ENCODE measurements around the gene AAK1. TPM values are rescaled to one million over a fixed set of nuclear protein-coding genes. Genes with fewer than 3 reads are reported as not detected.

The AAK1 gene
- total RNA-seq, 1 experiment from 2014 or later = 75.8 TPM

DNA sequence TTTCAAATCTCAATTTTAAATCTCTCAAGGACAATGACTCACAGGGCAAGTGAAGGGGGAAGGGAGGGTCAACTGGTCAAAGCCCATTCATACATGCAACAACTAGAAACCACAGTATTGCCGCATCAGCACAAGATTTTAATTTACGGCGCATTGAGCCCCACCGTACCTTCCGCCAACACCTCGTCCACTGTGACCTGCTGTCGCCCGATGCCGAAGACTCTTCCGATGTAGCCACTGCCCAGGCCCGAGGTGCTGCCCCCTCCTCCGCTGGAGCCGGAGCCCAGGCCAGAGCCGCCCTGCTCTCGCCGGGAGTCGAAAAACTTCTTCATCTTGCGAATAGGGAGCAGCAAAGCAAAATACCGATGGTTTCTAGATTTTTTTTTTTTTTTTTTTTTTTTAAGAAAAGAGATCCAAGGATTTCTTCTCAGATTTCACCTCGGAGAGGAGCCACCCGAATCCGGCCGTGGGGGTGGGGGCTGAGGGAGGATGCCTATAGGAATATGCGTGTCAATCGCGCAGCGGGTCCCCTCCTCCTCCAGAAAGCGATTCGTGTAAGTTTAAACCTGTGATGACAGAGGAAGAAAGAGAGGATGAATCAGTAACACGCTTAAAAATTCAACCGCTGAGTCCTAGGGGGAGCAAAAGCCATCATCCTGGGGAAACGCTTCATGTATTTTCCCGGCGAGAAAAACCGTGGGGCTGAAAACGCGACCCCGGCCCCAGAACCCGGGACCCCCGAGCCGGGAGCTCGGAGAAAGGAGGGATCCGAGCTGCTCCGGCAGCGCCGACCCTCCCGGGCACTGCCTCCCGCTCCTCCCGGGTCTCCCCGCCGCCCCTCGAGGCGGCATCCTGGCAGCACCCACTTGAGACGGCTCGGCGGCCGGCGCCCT, 584 bp downstream of the AAK1 start:
- Mint-ChIP-seq H3K4me1 (ENCODE audit: insufficient read depth, unreplicated experiment) (peaks cover 48% of the 10 kb centered on the region), H3K4me3 (ENCODE audit: unreplicated experiment) (peak overlapping the region; percentile 73), H3K27ac (ENCODE audit: low read depth, unreplicated experiment) (peak overlapping the region; percentile 74), H3K9me3 (ENCODE audit: unreplicated experiment) (no peaks in the 10 kb centered on the region), H3K27me3 (ENCODE audit: insufficient read depth, unreplicated experiment) (no peaks in the 10 kb centered on the region), H3K36me3 (ENCODE audit: insufficient read depth, unreplicated experiment) (peaks cover 23% of the 10 kb centered on the region)
- TF ChIP-seq, protein P1, sequence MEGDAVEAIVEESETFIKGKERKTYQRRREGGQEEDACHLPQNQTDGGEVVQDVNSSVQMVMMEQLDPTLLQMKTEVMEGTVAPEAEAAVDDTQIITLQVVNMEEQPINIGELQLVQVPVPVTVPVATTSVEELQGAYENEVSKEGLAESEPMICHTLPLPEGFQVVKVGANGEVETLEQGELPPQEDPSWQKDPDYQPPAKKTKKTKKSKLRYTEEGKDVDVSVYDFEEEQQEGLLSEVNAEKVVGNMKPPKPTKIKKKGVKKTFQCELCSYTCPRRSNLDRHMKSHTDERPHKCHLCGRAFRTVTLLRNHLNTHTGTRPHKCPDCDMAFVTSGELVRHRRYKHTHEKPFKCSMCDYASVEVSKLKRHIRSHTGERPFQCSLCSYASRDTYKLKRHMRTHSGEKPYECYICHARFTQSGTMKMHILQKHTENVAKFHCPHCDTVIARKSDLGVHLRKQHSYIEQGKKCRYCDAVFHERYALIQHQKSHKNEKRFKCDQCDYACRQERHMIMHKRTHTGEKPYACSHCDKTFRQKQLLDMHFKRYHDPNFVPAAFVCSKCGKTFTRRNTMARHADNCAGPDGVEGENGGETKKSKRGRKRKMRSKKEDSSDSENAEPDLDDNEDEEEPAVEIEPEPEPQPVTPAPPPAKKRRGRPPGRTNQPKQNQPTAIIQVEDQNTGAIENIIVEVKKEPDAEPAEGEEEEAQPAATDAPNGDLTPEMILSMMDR (IDR thresholded peaks at IDR 0.05; ENCODE audit: unreplicated experiment) = no peak
- DNase-seq (ENCODE audit: unreplicated experiment) = peak; percentile 76
- BruUV-seq (replicated peaks) = TSS peak; percentile 69
- ChIA-PET POLR2A (interaction anchor here (0.6 to 5.5 kb wide), 24 partner anchors 9 to 1390 kb away, joined by 3 to 55 read pairs (median 4); partner anchors contain the start of genes ANXA4 and NFU1), CTCF (interaction anchor here (0.7 to 2.6 kb wide), 4 partner anchors 9 to 82 kb away, joined by 3 to 7 read pairs (median 4); no protein-coding TSS in a partner anchor)
- intact Hi-C loops (cut with micrococcal nuclease) = loop anchor here (2.0 to 5.0 kb wide), 2 partner anchors 84 to 206 kb away; partner anchors contain the start of gene NFU1

DNA sequence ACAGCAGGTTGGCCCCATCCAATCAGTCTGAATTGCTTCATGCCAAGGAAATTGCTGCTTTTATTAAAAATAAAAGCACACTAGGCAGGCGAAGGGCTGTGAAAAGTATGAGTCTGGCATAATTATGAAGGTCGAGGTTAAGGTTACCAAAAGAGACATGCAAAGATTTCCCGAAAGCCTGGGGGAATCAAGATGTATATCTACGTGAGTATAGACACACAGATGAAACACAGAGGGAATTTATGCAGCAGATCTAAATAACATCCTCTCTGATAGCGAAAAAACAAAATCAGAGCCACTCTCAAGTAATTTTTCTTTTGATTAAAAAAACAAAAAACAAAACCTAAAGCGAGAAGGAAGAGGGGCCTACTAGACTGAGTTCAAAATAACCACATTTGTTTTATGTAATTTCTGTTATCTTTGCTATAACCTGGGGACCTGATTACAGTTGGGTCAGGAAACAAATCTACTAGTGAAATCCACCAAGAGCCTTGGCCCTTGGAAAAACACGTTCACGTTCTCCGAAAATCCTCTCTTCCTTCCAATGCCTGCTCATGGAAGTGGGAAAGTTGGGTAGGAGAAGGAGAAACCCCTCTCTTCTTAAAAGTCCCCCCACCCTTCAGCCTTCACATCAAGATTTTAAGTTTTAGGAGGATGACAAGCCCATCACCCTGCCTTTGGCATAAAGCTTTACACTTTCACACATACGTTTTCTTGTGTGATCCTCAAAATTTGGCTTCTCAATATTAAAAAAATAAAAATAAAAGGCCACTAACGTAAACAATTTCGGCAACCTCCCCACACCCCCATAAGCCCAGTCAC, 1.4 kb downstream of the AAK1 start:
- Mint-ChIP-seq H3K27me3 (ENCODE audit: insufficient read depth, unreplicated experiment) (no peaks in the 10 kb centered on the region), H3K36me3 (ENCODE audit: insufficient read depth, unreplicated experiment) (peaks cover 24% of the 10 kb centered on the region), H3K27ac (ENCODE audit: low read depth, unreplicated experiment) (peak overlapping the region; percentile 74), H3K9me3 (ENCODE audit: unreplicated experiment) (no peaks in the 10 kb centered on the region), H3K4me3 (ENCODE audit: unreplicated experiment) (peak overlapping the region; percentile 73), H3K4me1 (ENCODE audit: insufficient read depth, unreplicated experiment) (peaks cover 51% of the 10 kb centered on the region)
- BruUV-seq (replicated peaks) = TSS peak; percentile 59
- POLR2A ChIA-PET = interaction anchor here (1.0 to 5.5 kb wide), 6 partner anchors 10 to 205 kb away, joined by 3 to 55 read pairs (median 4); partner anchors contain the start of gene NFU1
- CTCF ChIA-PET = interaction anchor here (1.2 to 1.4 kb wide), 2 partner anchors 77 to 81 kb away, joined by 4 to 5 read pairs; no protein-coding TSS in a partner anchor
- intact Hi-C loops (cut with micrococcal nuclease) = loop anchor here (2.0 to 5.0 kb wide), 2 partner anchors 83 to 205 kb away; partner anchors contain the start of gene NFU1
- no peak for DNase-seq (ENCODE audit: unreplicated experiment)
- TF ChIP-seq, protein P1 (IDR thresholded peaks at IDR 0.05; ENCODE audit: unreplicated experiment) = no peak

DNA sequence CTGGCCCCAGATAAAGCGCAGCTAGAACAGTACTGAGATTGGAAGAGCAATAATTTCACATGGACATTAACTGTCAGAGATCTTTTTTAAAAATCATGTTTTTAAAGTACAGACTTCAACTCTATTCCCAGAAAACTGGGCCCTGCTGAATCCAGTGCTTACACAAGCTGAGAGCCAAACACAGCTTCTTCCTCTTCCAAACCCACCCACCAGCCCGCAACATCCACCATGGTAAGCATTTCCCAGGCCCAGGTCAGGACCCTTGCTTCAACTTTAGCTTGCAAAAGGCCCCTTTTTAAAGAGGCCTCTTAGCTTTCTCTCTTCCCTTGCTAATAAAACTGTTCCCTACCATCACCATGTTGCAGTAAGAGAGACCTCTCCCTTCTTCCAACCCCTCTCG, 2.1 kb downstream of the AAK1 start:
- Mint-ChIP-seq H3K9me3 (ENCODE audit: unreplicated experiment) (no peaks in the 10 kb centered on the region), H3K4me3 (ENCODE audit: unreplicated experiment) (peak overlapping the region; percentile 73), H3K4me1 (ENCODE audit: insufficient read depth, unreplicated experiment) (peaks cover 46% of the 10 kb centered on the region), H3K27ac (ENCODE audit: low read depth, unreplicated experiment) (peak overlapping the region; percentile 74), H3K36me3 (ENCODE audit: insufficient read depth, unreplicated experiment) (peaks cover 24% of the 10 kb centered on the region), H3K27me3 (ENCODE audit: insufficient read depth, unreplicated experiment) (no peaks in the 10 kb centered on the region)
- CTCF ChIA-PET = interaction anchor here (0.7 to 1.4 kb wide), 4 partner anchors 59 to 83 kb away, joined by 3 to 5 read pairs (median 4); no protein-coding TSS in a partner anchor
- intact Hi-C loops (cut with micrococcal nuclease) = loop anchor here (5.0 kb wide), 1 partner anchor 204 kb away; the partner anchor contains the start of gene NFU1
- DNase-seq (ENCODE audit: unreplicated experiment) = no peak
- no TSS peak for BruUV-seq (replicated peaks)
- TF ChIP-seq, protein P1 (IDR thresholded peaks at IDR 0.05; ENCODE audit: unreplicated experiment) = no peak
- POLR2A ChIA-PET = interaction anchor here (0.6 to 5.5 kb wide), 4 partner anchors 11 to 101 kb away, joined by 4 to 55 read pairs (median 4); no protein-coding TSS in a partner anchor

Data from MCF 10A (cell line).